Activated T-helper 1 cell treated with anti-CD3 and anti-CD28 coated beads, Interleukin-2, amount 50 U/mL, for 16 hours (primary cell): ENCODE data around the gene ARHGAP9.
"Not testable (repeated sequence)": the region's sequence is repeated elsewhere in the genome, so short reads cannot be mapped to it uniquely, and the experiment has no call there.

ENCODE experiments used
- DNase-seq, 2 donors: peaks; one replicate each; pipeline ENCODE4 v3.0.0-alpha.2; 2020; ENCODE audit warnings: low read depth in 1 of 2, low spot score in 1 of 2

The ARHGAP9 gene

DNA sequence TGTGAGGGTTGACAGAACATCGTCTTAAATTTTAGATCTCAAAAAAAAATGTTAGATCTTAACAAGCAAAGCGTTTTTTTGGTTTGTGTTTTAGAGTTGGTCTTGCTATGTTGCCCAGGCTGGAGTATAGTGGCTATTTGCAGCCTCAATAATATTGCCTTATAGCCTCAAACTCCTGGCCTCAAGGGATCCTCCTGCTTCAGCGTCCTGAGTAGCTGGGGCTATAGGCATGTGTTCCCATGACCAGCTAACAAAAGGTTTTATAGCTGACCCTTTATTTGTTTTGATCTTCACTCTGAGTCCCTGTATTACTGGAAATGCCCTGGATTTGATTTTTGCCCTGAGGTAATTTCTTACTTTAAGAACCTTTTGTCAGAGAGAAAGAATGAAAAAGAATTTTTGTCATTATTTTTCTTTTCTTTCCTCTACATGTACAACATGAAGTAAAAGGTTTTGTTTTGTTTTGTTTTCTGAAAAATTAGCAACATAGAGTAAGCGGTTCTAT lies 39.9 kb downstream of the ARHGAP9 start:
- DNase-seq, result no peak

DNA sequence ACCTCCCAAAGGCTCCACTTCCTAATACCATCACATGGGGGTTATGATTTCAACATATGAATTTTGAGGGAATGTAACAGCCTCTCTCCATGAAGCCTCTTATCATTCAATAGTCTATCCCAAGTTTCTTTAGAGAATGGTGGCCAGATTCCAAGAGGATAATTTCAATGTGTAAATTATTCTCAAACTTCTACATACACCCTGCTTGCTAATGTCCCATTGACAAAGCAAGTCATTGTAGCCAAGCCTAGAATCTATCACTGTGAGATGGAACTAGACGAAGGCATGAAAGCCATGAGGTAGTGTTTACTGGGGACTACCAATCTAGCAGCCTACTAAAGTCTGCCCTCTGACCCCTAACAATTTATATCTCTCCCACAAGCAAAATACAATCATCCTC lies 41.3 kb downstream of the ARHGAP9 start:
- no peak for DNase-seq

DNA sequence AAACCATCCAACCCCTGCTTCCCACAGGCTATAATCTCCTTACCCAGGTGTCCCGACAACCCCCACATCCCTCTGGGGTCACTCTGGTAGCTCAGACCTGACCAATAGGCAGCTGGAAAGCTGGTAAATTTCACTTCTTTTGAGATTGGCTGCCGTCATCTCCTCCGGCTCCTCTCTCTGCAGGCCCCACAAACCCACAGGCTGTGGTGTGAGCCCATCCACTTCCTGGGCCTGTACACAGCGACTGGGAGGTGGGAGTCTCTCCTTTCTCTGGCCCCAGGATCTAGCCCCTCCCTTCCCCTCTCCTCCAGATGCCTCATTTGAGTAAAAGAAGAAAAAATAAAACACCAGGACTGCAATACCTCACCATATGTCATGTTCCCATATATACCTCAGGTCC lies 44.4 kb downstream of the ARHGAP9 start:
- DNase-seq, result no peak

DNA sequence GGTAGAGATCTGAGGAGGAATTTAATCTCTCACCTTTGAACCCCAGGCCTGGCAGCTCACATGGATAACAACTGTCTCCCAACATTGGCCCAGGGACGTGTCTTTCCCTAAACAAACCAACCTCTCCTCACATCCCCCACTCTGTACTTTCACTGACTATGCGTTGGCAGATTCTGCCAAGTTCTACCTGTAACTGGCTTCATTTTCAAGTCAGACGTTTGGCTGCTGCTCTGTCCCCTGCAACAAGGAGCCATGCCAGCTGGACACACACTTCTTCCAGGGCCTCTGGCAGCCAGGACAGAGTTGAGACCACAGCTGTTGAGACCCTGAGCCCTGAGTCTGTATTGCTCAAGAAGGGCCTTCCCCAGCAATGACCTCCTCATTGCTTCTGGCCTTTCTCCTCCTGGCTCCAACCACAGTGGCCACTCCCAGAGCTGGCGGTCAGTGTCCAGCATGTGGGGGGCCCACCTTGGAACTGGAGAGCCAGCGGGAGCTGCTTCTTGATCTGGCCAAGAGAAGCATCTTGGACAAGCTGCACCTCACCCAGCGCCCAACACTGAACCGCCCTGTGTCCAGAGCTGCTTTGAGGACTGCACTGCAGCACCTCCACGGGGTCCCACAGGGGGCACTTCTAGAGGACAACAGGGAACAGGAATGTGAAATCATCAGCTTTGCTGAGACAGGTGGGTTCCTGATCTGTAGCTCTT lies 45.0 kb downstream of the ARHGAP9 start, which contains the start of gene INHBC:
TSS of gene INHBC (plus strand) at position 268 of the 707 bp plus-strand sequence. CDS start at position 371, 103 bp downstream.
- no peak for DNase-seq

DNA sequence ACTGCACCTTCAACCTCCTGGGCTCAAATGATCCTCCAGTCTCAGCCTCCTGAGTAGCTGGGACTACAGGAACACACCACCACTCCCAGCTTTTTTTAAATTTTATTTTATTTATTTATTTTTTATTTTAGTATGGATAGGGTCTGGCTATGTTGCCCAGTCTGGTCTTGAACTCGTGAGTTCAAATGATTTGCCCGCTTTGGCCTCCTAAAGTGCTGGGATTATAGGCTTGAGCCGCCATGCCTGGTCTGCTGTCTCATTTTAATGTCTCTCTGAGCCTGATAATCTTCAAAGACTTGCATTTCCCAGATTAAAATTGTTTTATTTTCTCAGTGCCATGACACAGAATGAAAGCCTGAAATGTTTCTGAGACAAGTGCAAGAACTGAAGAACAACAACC lies 46.3 kb downstream of the ARHGAP9 start:
- DNase-seq, result no peak

DNA sequence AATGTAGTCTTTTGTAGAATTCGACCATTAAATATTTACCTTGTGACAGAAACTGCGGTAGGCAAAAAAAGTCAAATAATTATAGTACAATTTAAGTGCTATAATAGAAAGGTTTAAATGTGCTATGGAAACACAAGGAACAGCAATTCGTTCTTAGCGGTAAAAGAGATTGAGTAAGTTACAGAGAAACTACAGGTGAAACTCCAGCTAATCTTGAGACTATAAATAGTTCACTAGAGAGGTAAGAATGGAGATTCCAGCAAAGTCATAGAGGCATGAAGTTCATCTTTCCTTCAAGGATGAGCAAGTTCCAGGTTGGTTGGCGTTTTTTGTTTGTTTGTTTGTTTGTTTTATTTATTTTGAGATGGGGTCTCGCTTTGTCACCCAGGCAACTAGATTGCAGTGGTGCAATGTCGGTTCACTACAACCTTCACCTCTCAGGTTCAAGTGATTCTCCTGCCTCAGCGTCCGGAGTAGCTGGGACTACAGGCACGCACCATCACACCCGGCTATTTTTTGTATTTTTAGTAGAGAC lies 47.9 kb downstream of the ARHGAP9 start:
- DNase-seq, result no peak

DNA sequence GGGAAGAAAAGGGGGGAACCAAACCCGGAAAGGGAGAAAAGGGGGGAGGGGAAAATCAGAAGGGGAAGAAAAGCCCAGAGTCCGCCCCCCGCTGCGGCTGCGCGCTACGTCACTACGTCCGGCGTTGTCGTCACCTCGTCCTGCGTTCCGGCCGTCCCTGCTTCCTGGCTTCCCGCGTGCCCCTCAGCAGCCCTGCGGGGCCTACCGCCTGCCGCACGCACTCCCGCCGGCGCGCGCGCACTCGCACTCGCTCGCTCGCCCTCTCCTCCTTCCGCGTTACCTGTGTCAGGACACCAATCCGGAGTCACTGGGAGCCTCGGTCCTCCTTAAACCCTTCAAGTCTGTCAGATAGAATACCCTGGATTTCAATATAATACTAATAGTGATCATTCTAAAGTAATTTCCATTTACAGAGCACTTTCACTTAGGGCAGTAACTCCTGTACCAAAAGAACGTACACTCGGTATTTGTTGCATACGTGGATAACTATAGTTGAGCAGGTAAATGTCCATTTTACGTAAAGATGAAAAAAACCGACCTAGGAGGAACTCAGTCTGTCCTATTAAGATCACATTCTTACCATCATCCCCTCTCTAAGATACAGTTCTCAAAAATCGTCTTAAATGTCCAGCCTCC lies 48.6 kb downstream of the ARHGAP9 start, which contains the start of gene R3HDM2:
TSS of gene R3HDM2 (minus strand) at position 113 of the 636 bp plus-strand sequence. CDS start 120,615 bp downstream, outside the sequence.
- peak; percentile 92 for DNase-seq

DNA sequence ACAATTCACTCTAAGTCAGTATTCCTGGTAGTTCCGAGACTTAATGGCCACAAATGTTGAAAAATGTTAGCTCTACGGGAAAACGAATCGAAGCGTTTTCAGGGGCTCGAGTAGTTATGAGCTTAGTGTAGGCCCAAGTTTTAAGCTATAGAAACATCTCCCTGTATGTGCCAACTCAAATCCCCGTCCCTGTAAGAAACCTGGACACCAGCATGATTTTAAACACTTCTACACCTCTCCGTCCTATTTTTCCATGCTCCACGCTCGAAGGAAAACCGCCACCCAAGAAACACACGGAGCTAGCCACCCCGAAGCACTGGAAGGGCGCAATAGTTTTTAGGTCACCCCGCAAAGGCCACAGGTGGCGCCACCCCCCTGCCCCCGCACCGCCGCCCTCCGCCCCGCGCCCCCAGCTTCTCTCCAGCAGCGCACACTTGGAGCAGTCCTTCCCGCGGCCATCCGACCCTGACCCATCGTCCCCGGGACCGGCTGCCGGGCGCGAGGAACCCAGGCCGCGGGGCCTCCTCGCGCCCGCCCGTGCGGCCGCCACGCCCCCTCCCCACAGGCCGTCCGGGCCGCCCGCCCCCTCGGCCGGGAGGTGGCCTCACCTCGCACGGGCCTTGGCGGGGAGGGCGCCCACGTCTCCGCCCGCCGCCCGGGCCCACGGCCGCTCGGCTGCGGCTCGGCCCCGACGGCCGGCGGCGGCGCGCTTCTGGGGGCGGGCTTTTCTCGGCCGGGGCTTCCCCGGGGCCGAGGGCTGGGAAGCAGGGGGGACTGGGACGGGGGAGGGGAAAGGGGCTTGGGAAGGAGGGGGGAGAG lies 49.3 kb downstream of the ARHGAP9 start:
- DNase-seq, result peak; percentile 10 to 48

DNA sequence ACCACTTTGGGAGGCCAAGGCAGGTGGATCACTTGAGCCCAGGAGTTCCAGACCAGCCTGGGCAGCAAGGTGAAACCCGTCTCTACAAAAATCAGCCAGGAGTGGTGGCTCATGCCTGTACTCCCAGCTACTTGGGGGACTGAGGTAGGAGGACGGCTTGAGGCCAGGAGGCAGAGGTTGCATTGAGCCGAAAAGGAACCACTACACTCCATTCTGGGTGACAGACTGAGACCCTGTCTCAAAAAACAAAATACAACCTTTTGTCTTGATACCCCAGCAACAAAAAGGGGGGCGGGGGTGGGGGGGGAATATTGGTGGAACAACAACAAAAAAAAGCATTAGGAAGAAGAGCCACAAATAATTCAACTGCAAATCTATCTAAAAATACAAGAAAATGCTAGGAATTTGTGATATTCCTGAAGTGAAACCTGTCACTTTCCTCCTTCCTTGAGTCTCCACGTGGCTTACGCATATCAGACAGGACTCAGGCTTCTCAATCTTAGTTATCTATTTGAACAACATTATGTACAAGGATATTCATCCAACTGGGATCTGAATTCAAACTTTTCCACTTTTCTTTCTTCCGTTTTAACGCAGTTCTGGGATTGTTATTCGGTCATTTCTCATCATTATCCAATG lies 50.1 kb downstream of the ARHGAP9 start:
- no peak for DNase-seq

DNA sequence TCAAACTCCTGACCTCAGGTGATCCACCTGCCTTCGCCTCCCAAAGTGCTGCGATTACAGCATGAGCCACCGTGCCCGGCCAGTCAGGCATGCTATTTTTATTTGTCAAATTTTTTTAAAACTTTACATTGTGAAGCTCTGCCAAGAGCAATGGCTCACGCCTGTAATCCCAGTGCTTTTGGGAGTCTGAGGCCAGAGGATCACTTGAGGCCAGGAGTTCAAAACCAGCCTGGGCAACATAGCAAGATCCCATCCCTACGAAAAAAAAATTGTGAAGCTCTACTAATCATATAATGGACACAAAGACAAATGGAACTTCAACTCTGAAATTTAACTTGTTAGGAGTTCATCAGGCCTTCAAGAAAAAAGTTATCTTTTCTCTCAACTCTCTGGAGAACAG lies 50.7 kb downstream of the ARHGAP9 start:
- no peak for DNase-seq

DNA sequence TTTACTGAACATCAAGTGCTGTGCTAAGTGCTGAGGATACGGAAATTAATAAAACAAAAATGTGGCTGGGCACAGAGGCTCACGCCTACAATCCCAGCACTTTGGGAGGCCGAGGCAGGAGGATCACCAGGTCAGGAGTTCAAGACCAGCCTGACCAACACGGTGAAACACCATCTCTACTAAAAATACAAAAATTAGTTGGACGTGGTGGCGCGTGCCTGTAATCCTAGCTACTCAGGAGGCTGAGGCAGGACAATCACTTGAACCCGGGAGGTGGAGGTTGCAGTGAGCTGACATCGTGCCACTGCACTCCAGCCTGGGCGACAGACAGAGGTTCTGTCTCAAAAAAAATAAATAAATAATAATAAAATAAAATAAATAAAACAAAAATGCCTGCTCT lies 52.7 kb downstream of the ARHGAP9 start:
- DNase-seq, result not testable (repeated sequence)
